Stimulated activated CD4-positive, alpha-beta T cell treated with anti-CD3 and anti-CD28 coated beads, Interleukin-1b, Interleukin-23, amount 100 ng/mL, for 1 hour (primary cell): ENCODE data around the gene SUPT3H.

Experiments
- DNase-seq, 2 donors: peaks; one replicate each; pipeline ENCODE4 v3.0.0-alpha.2; 2020; ENCODE audit warnings: low read depth in 2 of 2

Gene SUPT3H

GRCh38 chr6:44843734-44844133, 534.0 kb downstream of the SUPT3H start:
- DNase-seq = no peak

GRCh38 chr6:44842616-44843015, 535.1 kb downstream of the SUPT3H start:
- DNase-seq = no peak

GRCh38 chr6:44841829-44842228, 535.9 kb downstream of the SUPT3H start:
- no peak for DNase-seq

GRCh38 chr6:44837741-44838140, 540.0 kb downstream of the SUPT3H start:
- no peak for DNase-seq

- DNase-seq = no peak
These were observed 540.5 kb downstream of the SUPT3H start for GRCh38 chr6:44837255-44837654.

GRCh38 chr6:44833248-44833647, 544.5 kb downstream of the SUPT3H start:
- no peak for DNase-seq

GRCh38 chr6:44831002-44831610, 546.6 kb downstream of the SUPT3H start:
- DNase-seq = no peak

- DNase-seq = no peak
These were observed 547.9 kb downstream of the SUPT3H start for GRCh38 chr6:44829836-44830235.

- DNase-seq = no peak
These were observed 549.0 kb downstream of the SUPT3H start for GRCh38 chr6:44828780-44829179.

GRCh38 chr6:44826025-44826676, 551.6 kb downstream of the SUPT3H start:
- no peak for DNase-seq

- no peak for DNase-seq
These were observed 552.5 kb downstream of the SUPT3H start for GRCh38 chr6:44825273-44825672.

GRCh38 chr6:44824567-44824966, 553.2 kb downstream of the SUPT3H start:
- DNase-seq = no peak

GRCh38 chr6:44820759-44821158, 557.0 kb downstream of the SUPT3H start:
- DNase-seq = no peak

- DNase-seq = no peak
These were observed 557.4 kb downstream of the SUPT3H start for GRCh38 chr6:44820321-44820720.

GRCh38 chr6:44811456-44811855, 566.3 kb downstream of the SUPT3H start:
- no peak for DNase-seq

GRCh38 chr6:44809258-44809657, 568.5 kb downstream of the SUPT3H start:
- DNase-seq = no peak

- no peak for DNase-seq
These were observed 569.6 kb downstream of the SUPT3H start for GRCh38 chr6:44808148-44808547.

GRCh38 chr6:44806656-44807055, 571.1 kb downstream of the SUPT3H start:
- DNase-seq = no peak

- no peak for DNase-seq
These were observed 572.4 kb downstream of the SUPT3H start for GRCh38 chr6:44805238-44805846.

- no peak for DNase-seq
These were observed 573.1 kb downstream of the SUPT3H start for GRCh38 chr6:44804546-44805159.

GRCh38 chr6:44804016-44804415, 573.7 kb downstream of the SUPT3H start:
- no peak for DNase-seq

- no peak for DNase-seq
These were observed 576.7 kb downstream of the SUPT3H start for GRCh38 chr6:44800784-44801592.
